Hippocampal formation (tissue), 2 donors: ENCODE results near the gene ZNF768.
"Not testable (repeated sequence)": the region's sequence is repeated elsewhere in the genome, so short reads cannot be mapped to it uniquely, and the experiment has no call there.

Source experiments
- DNase-seq, 2 donors: peaks; one replicate each; lab custom pipeline; 2025; lab: John Stamatoyannopoulos, UW

The ZNF768 gene

DNA sequence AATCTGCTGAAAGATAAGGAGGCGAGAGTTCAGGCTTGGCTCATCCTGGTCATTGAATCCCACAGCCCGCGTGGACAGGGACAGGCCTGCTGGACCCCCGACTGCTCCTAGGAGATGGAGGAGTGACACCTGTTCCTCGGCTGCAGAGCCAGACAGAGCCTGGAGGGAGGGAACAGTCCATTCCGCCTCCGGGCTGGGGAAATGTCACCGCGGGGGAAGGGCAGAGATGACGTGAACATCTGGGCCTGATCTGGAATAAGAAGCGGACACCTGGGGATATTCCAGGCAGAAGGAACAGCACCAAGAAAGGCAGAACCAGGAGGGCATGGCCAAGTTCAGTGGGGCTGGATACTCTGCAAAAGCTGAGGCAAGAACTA lies 6.8 kb upstream of the ZNF768 start:
- DNase-seq = no peak

- DNase-seq = no peak
These were observed 6.1 kb upstream of the ZNF768 start for GRCh38 chr16:30532285-30533145.

DNA sequence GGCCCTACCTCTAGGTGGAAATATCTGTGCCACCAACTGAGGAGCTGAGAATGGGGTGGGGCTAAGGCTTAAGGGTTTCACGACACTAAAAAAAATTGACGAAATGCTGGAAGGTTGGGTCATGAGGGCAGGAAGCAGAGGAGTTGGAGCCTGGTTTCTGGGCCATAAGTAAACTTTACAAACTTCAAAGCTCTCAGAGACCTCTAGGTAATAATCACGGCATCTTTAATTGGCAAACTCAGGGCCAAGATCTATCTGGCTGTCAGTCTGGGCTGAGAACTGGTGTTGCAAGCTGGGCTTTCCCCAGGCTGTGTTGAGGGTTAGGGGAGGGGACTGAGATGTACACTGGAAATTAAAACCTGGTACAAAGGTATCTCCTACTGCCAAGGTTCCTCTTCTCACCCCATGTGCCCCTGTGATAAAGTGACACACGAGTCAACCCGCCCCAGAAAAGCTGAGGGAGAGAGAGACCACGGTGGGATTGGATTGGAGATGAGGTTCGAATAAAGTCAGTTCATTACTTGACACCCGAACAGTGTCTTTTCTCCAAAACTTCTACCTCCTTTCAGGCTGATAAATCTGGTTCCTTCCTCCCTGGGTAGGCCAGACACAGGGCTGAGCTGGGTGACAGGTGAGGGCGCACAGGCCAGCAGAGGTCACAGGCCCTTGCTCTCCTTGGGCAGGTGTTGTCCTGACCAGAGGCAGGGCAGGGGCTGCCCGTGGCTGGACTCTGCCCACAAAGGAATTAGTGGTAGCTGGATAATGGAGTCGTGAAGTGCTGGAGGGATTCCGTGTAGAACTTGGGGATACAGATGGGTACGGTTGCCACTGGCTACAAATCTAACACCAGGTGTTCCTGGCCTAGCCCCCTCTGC lies 4.0 kb upstream of the ZNF768 start:
- DNase-seq = no peak

DNA sequence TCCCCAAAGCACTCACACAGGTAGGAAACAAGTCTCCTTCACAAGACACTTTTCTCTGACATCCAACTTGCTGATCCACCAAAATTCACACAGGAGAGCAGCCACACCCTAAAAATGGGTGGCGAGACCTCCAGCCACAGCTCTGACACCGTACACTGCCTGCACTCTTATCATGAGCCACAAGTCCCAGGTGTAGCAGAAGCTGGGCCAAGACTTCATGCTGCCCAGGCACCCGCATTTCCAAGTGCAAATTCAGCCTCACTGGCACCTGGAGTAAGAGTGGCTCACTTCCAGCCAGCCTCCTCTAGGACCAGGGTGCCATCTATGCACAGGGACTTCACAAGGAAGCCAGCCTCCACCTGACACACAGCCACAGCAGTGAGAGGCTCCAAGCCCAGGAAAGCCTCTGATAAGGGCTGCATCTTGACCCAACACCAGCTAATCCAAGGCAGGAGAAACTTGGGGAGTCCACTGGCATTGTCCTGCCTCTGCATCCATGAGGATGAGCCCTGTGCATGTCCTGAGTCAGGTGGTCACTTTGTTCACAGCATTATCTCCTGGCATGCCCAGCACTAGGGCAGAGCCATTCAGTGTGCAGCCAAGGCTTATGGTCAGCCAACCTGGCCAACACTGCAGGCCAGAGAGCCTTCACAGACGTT lies 2.6 kb upstream of the ZNF768 start:
- DNase-seq = no peak

DNA sequence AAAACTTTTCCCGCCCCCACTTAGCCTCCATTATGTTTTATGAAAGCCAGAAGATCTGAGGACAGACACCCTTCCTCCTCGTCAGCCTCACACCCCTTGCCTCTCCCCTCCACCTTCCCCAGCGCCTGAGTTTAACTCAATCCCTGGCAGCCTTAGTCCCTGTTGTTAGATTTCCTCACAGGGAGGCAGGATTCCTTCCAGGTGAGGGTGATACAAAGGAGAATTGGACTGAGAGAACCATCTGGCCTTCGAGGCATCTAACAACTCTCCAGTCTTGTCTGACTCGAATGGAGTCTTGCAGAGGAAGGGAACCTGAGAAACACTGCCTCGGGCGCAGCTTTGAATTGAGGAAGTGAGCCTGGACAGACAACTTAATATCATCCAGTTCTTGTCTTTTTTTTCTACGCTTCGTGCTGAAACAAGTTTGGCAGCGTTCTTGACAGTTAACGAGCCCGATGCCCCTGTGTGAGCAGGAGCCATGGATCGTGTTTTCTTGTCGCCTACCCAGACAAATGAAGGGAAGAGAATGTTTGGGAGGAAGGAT lies 1.3 kb upstream of the ZNF768 start:
- DNase-seq = peak in 1 of 2 donors; percentile 48

GRCh38 chr16:30526823-30527634 lies 663 bp upstream of the ZNF768 start:
- DNase-seq = peak; percentile 95 to 98

DNA sequence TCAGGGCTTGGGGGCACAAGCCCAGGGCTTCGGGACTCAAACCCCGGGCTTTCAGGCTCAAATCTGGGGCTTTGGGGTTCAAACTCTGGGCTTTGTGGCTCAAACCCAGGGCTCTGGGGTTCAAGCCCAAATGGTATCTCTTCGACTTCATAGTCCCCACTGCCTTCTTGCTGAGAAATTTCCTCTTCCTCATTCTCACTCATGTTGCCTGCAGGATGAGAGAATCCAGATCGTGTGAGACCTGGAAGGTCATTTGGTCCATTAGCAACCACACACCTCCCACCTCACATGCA lies 576 bp downstream of the ZNF768 start:
- no peak for DNase-seq

DNA sequence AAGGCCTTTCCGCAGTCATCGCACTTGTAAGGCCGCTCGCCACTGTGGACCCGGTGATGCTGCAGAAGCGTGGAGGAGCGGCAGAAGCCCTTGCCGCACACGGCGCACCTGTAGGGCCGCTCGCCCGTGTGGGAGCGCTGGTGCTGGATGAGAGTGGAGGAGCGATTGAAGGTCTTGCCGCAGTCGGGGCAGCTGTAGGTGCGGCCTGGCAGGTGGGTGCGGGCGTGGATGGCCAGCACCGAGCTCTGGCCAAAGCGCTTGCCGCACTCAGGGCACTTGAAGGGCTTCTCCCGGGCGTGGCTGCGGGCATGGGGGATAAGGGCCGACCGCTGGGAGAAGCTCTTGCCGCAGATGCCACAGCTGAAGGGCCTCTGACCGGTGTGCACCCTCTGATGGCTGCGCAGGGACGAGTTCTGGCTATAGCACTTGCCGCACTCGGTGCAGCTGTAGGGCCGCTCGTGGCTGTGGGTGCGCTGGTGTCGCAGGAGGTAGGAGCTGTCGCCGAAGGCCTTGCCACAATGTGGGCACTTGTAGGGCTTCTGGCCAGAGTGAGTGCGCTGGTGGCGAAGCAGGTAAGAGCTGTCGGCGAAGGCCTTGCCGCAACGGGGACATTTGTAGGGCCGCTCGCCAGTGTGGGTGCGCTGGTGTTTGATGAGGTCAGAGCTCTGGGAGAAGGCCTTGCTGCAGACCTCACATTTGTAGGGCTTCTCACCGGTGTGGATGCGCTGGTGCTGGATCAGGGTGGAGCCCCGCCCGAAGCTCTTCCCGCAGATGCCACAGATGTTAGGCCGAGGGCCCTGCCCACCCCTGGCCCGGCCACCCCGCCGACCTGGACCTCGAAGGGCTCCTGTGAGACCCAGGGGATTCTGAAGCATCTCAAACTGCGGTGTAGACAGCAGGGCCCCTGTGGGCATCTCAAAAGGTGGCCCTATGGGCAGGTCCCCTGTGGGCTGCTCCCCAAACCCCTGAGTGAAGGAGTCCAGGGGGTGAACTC lies 1.5 kb downstream of the ZNF768 start:
- no peak for DNase-seq

DNA sequence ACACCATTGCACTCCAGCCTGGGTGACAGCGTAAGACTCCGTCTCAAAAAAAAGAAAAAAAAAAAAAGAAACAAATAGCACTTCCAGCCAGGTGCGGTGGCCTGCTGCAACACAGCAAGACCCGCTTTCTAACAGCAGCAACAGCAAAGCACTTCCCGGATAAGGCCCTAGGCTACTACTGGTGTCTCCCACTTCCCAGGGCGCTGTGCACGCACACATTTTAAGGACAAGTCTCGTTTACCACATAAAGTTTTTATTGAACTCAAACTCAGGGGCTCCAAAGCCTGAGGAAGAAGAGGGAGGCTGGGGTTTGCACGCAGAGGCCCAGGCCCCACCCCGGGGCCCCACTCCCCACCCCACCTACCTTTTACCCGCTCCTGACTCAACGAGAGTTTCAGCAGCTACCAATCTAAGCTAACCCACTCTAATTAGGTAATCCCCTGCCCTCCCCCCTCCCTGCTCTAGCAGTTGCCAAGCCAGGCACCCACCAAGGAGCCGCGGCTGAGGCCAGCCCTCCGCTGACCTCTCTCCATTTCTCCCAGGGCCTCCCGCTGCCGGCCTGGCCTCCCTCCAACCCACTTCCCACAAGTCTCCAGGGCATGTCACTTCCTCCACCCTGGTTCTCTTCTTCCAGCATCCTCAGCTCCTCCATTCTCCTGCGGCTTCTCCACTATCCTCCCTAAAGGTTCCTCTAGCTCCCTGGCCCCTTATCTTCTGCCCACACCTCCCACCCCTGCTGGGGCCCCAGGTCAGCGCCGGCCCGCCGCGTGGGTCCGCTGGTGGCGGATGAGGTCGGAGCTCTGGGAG lies 2.4 kb downstream of the ZNF768 start:
- DNase-seq = no peak

DNA sequence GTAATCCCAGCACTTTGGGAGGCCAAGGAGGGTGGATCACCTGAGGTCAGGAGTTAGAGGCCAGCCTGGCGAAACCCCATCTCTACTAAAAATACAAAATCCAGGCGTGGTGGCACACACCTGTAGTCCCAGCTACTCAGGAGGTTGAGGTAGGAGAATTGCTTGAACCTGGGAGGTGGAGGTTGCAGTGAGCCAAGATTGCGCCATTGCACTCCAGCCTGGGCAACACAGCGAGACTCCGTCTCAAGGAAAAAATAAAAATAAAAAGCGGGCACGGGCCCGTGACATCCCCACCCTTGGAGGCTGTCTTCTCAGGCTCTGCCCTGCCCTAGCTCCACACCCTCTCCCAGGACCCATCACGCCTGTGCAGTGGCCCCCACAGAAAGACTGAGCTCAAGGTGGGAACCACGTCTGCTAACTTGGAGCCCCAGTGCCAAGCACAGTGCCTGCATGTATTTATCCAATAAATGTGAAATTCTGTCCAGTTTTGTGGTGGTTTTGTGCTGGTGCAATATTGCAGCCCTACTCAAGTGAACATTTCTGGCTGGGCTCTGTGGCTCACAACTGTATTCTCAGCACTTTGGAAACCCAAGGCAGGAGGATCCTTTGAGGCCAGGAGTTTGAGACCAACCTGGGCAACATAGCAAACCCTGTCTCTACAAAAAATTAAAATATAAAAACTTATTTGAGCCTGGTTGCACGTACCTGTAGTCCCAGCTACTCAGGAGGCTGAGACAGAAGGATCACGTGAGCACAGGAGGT lies 3.5 kb downstream of the ZNF768 start:
- not testable (repeated sequence) for DNase-seq

DNA sequence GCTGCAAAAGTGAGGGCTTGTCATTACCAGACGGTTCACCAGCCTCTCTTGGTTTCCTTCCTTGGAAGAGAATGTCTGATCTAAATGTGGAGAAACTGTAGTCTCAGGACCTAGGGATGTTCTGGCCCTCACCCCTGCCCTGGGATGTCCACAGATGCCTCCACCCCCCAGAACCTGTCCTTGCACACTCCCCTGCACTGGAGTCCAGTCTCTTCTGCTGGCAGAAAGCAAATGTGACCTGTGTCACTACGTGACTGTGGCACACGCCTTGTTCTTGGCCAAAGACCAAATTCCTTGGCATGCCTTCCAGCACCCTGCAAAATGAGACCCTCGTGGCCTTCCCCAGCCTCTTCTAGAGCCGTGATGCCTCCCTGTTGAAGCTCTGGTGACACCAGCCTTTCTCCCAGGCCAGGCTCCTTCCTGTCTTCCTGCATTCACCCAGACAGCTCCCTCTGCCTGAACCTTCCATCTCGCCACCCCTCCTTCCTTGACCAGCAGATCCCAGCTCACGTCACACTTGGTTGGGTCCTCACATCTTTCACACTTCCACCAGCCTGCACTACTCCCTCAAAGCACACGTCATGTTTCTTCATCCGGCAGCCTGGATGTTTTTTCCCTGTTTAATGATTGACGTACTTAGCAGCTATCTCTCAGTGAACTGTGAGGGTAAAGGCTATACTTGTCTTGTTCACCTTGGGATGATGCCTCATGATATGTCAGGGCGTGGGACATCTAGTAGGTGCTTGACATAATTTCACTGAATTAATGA lies 4.3 kb downstream of the ZNF768 start:
- DNase-seq = no peak

DNA sequence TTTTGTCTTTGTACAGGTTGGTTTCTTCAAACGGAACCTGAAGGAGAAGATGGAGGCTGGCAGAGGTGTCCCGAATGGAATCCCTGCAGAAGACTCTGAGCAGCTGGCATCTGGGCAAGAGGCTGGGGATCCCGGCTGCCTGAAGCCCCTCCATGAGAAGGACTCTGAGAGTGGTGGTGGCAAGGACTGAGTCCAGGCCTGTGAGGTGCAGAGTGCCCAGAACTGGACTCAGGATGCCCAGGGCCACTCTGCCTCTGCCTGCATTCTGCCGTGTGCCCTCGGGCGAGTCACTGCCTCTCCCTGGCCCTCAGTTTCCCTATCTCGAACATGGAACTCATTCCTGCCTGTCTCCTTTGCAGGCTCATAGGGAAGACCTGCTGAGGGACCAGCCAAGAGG lies 4.9 kb downstream of the ZNF768 start:
- no peak for DNase-seq

- DNase-seq = no peak
These were observed 7.0 kb downstream of the ZNF768 start for GRCh38 chr16:30519120-30520049.

DNA sequence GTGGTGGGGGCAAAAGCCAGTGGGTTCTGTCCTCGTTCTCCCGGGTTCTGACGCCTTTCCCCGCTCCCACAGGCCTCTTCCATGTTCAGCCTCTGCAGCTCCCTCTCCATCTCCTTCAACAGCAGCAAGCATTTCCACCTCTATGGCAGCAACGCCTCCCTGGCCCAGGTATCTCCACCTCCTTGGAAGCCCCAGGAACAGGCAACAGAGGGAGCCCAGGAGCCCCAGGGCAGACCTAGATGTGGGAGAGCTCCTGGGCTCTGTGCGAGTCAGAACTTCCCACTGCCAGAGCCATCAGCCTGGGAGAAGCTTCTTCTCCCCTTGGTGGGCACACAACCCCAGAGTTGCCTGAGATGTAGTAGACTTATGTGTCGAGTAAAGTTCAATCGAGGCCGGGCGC lies 7.8 kb downstream of the ZNF768 start:
- DNase-seq = no peak

GRCh38 chr16:30515275-30515674 lies 11.1 kb downstream of the ZNF768 start:
- no peak for DNase-seq

GRCh38 chr16:30511509-30511908 lies 14.9 kb downstream of the ZNF768 start:
- no peak for DNase-seq
